ENCODE results near the gene DNAJC7.

DNAJC7 gene

DNA sequence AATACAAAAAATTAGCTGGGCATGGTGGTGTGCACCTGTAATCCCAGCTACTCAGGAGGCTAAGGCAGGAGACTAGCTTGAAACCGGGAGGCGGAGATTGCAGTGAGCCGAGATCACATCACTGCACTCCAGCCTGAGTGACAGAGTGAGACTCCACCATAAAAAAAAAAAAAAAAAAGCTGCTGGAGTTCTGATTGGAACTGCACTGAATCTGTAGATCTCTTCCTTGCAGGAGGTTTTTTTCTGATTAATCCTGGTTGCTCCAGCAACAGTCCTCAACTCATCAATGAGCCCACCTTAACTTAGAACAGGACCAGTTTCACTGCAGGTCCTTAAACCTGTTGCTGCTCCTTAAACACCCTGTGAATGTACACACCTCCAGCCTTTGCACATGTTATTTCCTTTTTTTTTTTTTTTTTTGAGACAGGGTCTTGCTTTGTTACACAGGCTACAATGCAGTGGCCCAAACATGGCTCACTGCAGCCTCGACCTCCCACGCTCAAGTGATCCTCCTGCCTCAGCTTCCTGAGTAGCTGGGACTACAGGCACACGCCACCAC, 88.5 kb downstream of the DNAJC7 start:
- FAIRE-seq (no peak), DNase-seq (ENCODE audit: insufficient read length, low spot score) (no peak)
